Mesenteric fat pad (tissue), 1 donor: Measurements from ENCODE around the gene DPP8. TPM values are rescaled to one million over a fixed set of nuclear protein-coding genes. Genes with fewer than 3 reads are reported as not detected.
"Not testable (repeated sequence)": the region's sequence is repeated elsewhere in the genome, so short reads cannot be mapped to it uniquely, and the experiment has no call there.

Source experiments
- DNase-seq: peaks from one replicate; pipeline ENCODE4 v3.0.0-alpha.2; 2020; ENCODE audit warnings: low spot score
- total RNA-seq: library from RNA; stranded (reverse); fragmentation: NEBNext Ultra II Directional; extraction: Animal tissue kit (Norgen Biotek cat#: 25700); gene quantifications from one replicate; pipeline ENCODE4 v1.2.1, GENCODE V29; 2021
- donor health status: DM: yes; HTN: yes; CAD: no.

The DPP8 gene
- total RNA-seq, 1 donor from 2014 or later, result 36.7 TPM

GRCh38 chr15:65406424-65407000, 111.0 kb downstream of the DPP8 start:
- no peak for DNase-seq

- DNase-seq, result no peak
Observed at GRCh38 chr15:65405791-65406423, 111.6 kb downstream of the DPP8 start.

- DNase-seq, result no peak
Observed at GRCh38 chr15:65404186-65404872, 113.2 kb downstream of the DPP8 start.

- no peak for DNase-seq
Observed at GRCh38 chr15:65402961-65403360, 114.5 kb downstream of the DPP8 start.

- DNase-seq, result no peak
Observed at GRCh38 chr15:65401611-65402240, 115.8 kb downstream of the DPP8 start.

- no peak for DNase-seq
Observed at GRCh38 chr15:65400760-65401610, 116.5 kb downstream of the DPP8 start.

- DNase-seq, result no peak
Observed at GRCh38 chr15:65399997-65400396, 117.5 kb downstream of the DPP8 start.

- no peak for DNase-seq
Observed at GRCh38 chr15:65399001-65399706, 118.3 kb downstream of the DPP8 start.

GRCh38 chr15:65398486-65398885, 119.0 kb downstream of the DPP8 start:
- DNase-seq, result not testable (repeated sequence)

- DNase-seq, result no peak
Observed at GRCh38 chr15:65396965-65397317, 120.5 kb downstream of the DPP8 start.

- no peak for DNase-seq
Observed at GRCh38 chr15:65396283-65396964, 121.1 kb downstream of the DPP8 start.

- no peak for DNase-seq
Observed at GRCh38 chr15:65395567-65396202, 121.8 kb downstream of the DPP8 start.

GRCh38 chr15:65394936-65395335, 122.6 kb downstream of the DPP8 start:
- DNase-seq, result no peak

GRCh38 chr15:65394280-65394789, 123.2 kb downstream of the DPP8 start:
- DNase-seq, result no peak

- no peak for DNase-seq
Observed at GRCh38 chr15:65393557-65393956, 123.9 kb downstream of the DPP8 start.

- DNase-seq, result no peak
Observed at GRCh38 chr15:65393091-65393490, 124.4 kb downstream of the DPP8 start.
